ENCODE results near the gene ADORA1. TPM values are rescaled to one million over a fixed set of nuclear protein-coding genes. Genes with fewer than 3 reads are reported as not detected.

ADORA1 gene
- polyA plus RNA-seq, 1 donor (not counting 4 experiments of a cell fraction or from before 2014, with no cell fraction given) = 0.09 TPM

GRCh38 chr1:203204756-203205155 is 77.2 kb downstream of the ADORA1 start:
- Histone ChIP-seq H3K27me3 (ENCODE audit: control insufficient read depth, extremely low read depth, insufficient read depth, low read length) (peaks cover 5% of the 10 kb centered on the region), H3K4me3 (ENCODE audit: control insufficient read depth in 2 of 3, extremely low read depth in 1 of 3, insufficient read depth in 2 of 3, low read depth in 1 of 3, low read length in 3 of 3) (no peak overlapping the region), H4K20me1 (ENCODE audit: control insufficient read depth, extremely low read depth, insufficient read depth, low read length) (no peaks in the 10 kb centered on the region), H3K4me2 (ENCODE audit: control insufficient read depth, extremely low read depth, insufficient read depth, low read depth, low read length) (no peak overlapping the region), H3K27ac (ENCODE audit: control insufficient read depth, insufficient read depth, low read length) (no peak overlapping the region), H3K4me1 (ENCODE audit: control insufficient read depth, extremely low read depth, insufficient read depth, low read length) (no peaks in the 10 kb centered on the region), H3K36me3 (ENCODE audit: control insufficient read depth in 2 of 2, extremely low read depth in 1 of 2, insufficient read depth in 2 of 2, low read length in 2 of 2) (no peaks in the 10 kb centered on the region), H3K79me2 (ENCODE audit: control insufficient read depth, insufficient read depth, low read length) (no peaks in the 10 kb centered on the region), H3K9me1 (ENCODE audit: control insufficient read depth, extremely low read depth, insufficient read depth, low read length) (no peaks in the 10 kb centered on the region), H2AFZ (ENCODE audit: control insufficient read depth, low read length) (no peak overlapping the region), H3K9me3 (ENCODE audit: control insufficient read depth, low read depth, low read length) (no peaks in the 10 kb centered on the region), H3K9ac (ENCODE audit: control insufficient read depth, extremely low read depth, insufficient read depth, low read length) (no peak overlapping the region)
- no peak for TF ChIP-seq EZH2 (IDR thresholded peaks at IDR 0.05; ENCODE audit: low read length)
- TF ChIP-seq, protein P1, sequence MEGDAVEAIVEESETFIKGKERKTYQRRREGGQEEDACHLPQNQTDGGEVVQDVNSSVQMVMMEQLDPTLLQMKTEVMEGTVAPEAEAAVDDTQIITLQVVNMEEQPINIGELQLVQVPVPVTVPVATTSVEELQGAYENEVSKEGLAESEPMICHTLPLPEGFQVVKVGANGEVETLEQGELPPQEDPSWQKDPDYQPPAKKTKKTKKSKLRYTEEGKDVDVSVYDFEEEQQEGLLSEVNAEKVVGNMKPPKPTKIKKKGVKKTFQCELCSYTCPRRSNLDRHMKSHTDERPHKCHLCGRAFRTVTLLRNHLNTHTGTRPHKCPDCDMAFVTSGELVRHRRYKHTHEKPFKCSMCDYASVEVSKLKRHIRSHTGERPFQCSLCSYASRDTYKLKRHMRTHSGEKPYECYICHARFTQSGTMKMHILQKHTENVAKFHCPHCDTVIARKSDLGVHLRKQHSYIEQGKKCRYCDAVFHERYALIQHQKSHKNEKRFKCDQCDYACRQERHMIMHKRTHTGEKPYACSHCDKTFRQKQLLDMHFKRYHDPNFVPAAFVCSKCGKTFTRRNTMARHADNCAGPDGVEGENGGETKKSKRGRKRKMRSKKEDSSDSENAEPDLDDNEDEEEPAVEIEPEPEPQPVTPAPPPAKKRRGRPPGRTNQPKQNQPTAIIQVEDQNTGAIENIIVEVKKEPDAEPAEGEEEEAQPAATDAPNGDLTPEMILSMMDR (optimal IDR thresholded peaks at IDR 0.05 in 1 of 3, IDR thresholded peaks at IDR 0.05 in 1 of 3, conservative IDR thresholded peaks at IDR 0.05 in 1 of 3; ENCODE audit: extremely low read depth in 1 of 3, insufficient read depth in 2 of 3, low read length in 3 of 3) = no peak
- FAIRE-seq (no peak), DNase-seq (ENCODE audit: low read depth, low spot score) (no peak)
- dilution Hi-C loops (cut with MboI; ENCODE audit: extremely low pct_ligation_motif_present, low sequenced_read_pairs) = no loop called here

DNA sequence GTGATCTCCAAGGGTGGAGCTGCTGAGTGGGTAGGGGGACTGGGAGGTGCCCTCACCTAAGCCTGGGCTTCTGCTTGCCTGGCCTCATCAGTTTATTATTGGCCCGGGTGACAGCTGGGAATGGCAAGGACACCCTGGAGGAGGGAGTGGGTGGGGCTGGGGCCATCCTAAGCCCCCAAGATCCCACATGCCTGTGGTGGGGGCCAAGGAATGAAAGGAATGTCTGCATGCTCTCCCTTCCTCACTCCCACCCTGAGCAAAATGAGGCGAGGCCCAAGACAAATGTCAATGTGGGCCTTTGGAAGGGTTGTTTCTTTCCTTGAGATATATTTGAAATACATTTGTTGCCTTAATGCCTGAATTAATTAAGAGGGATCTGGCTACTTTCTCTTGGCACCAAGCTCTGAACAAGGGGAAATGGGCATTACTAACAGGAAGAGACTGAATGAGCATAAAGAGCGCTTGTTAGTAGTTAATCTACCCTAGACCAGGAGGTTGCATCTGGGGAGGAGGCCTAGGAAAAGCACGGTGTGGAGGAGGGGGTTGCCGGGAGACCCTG is 78.7 kb downstream of the ADORA1 start:
- no peaks in the 10 kb centered on the region for H3K36me3 ChIP-seq (ENCODE audit: control insufficient read depth in 2 of 2, extremely low read depth in 1 of 2, insufficient read depth in 2 of 2, low read length in 2 of 2)
- H3K4me2 ChIP-seq (ENCODE audit: control insufficient read depth, extremely low read depth, insufficient read depth, low read depth, low read length) = no peak overlapping the region
- no peak overlapping the region for H3K4me3 ChIP-seq (ENCODE audit: control insufficient read depth in 2 of 3, extremely low read depth in 1 of 3, insufficient read depth in 2 of 3, low read depth in 1 of 3, low read length in 3 of 3)
- no peak overlapping the region for H2AFZ ChIP-seq (ENCODE audit: control insufficient read depth, low read length)
- FAIRE-seq (no peak), DNase-seq (ENCODE audit: low read depth, low spot score) (no peak)
- H3K9ac ChIP-seq (ENCODE audit: control insufficient read depth, extremely low read depth, insufficient read depth, low read length) = no peak overlapping the region
- no peaks in the 10 kb centered on the region for H3K9me3 ChIP-seq (ENCODE audit: control insufficient read depth, low read depth, low read length)
- no peak overlapping the region for H3K27ac ChIP-seq (ENCODE audit: control insufficient read depth, insufficient read depth, low read length)
- H3K4me1 ChIP-seq (ENCODE audit: control insufficient read depth, extremely low read depth, insufficient read depth, low read length) = no peaks in the 10 kb centered on the region
- TF ChIP-seq, protein P1 (optimal IDR thresholded peaks at IDR 0.05 in 1 of 3, IDR thresholded peaks at IDR 0.05 in 1 of 3, conservative IDR thresholded peaks at IDR 0.05 in 1 of 3; ENCODE audit: extremely low read depth in 1 of 3, insufficient read depth in 2 of 3, low read length in 3 of 3) = no peak
- TF ChIP-seq EZH2 (IDR thresholded peaks at IDR 0.05; ENCODE audit: low read length) = no peak
- no peaks in the 10 kb centered on the region for H3K9me1 ChIP-seq (ENCODE audit: control insufficient read depth, extremely low read depth, insufficient read depth, low read length)
- H3K27me3 ChIP-seq (ENCODE audit: control insufficient read depth, extremely low read depth, insufficient read depth, low read length) = peaks cover 5% of the 10 kb centered on the region
- H4K20me1 ChIP-seq (ENCODE audit: control insufficient read depth, extremely low read depth, insufficient read depth, low read length) = no peaks in the 10 kb centered on the region
- no peaks in the 10 kb centered on the region for H3K79me2 ChIP-seq (ENCODE audit: control insufficient read depth, insufficient read depth, low read length)
- dilution Hi-C loops (cut with MboI; ENCODE audit: extremely low pct_ligation_motif_present, low sequenced_read_pairs) = no loop called here
